Activated T-helper 1 cell treated with Interleukin-2 at 50 U/mL for 16 hours (primary cell): ENCODE data around the gene EFEMP2.

Experiments
- DNase-seq: peaks from one replicate; pipeline ENCODE4 v3.0.0-alpha.2; 2020; ENCODE audit warnings: low read depth

Gene EFEMP2

GRCh38 chr11:65885231-65885630 lies 12.6 kb upstream of the EFEMP2 start:
- no peak for DNase-seq

DNA sequence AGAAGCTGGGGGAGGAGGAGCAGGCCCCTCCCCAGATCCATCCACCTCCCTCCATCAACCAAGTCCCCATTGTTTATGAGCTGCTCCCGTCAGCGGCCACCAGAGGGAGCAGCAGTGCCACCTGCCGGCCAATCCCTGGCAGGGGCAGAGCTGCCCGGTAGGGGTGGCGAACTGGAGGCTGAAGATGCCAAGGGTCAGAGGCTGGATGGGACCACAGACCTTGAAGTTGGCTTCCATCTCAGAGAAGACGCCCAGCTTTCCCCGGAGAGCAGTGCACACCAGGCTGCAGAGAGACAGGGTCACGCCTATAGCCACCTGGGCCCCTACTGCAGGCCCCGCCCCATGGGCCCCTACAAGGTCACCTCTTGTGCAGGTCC lies 12.1 kb upstream of the EFEMP2 start:
- peak; percentile 72 for DNase-seq

GRCh38 chr11:65883786-65884715 lies 11.5 kb upstream of the EFEMP2 start:
- DNase-seq, result no peak

GRCh38 chr11:65883058-65883761 lies 10.6 kb upstream of the EFEMP2 start:
- no peak for DNase-seq

GRCh38 chr11:65882120-65883057 lies 9.8 kb upstream of the EFEMP2 start:
- DNase-seq, result no peak

DNA sequence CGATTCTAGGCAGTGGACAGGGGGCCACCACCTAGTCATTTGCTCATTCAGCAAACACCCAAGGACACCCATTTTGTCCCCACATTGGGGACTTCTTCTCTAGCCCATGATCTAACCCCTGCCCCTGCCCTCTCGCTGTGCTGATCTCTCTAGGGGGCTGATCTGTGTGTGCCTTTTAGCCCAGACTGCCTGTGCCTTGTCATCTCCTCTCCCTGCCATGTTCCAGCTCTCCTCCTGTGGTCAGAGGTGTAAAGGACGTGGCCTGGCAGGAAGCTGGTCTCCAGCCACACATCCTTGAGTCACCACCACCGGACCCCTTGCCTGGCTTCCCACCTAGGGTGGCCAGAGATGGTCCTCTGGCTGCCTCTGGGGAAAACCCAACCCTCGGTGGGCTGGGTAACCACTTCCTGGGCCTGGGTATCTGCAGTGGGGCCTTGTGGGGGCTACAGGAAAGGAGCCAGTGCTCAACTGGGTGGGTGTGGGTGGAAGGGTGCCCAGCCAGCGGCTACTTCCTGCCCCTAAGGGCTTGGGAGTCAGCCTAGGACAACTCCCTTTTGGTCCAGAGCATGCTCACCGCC lies 8.3 kb upstream of the EFEMP2 start:
- DNase-seq, result no peak

DNA sequence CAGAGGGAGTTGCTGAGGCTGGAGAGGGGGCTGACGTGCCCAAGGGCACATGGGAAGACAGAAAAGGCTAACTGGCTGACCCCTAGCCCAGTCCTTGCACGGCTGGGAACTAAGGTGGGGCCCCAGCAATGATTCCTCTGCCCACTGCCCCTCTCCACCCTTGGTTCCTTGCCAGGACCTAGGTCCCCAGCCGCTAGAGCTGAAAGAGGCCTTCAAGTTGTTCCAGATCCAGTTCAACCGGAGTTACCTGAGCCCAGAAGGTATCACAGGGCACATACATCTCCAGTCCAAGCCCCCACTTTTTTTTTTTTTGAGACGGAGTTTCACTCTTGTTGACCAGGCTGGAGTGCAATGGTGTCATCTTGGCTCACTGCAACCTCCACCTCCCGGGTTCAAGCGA lies 7.4 kb upstream of the EFEMP2 start:
- DNase-seq, result no peak

DNA sequence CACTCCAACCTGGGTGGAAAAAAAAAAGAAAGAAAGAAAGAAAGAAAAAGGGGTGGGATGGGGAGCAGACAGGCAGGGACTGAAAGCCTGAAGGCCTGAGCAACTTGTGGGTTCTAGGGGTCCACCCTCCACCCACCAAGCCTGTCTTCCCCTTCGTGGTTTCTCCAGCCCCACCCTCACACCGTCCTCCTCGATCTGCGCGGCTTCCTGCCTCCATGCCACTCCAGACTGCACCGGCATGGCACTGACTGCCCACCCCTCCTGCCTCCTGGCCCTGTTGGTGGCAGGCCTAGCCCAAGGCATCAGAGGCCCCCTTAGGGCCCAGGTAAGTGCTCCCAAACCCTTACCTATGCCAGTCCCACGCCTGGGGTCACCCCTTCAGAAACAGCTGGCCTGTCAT lies 7.0 kb upstream of the EFEMP2 start, which contains the start of gene CTSW:
Gene CTSW, plus strand, starts transcription at position 221 of the 400 bp plus-strand sequence. Its CDS starts 18 bp downstream, at position 239.
- no peak for DNase-seq

DNA sequence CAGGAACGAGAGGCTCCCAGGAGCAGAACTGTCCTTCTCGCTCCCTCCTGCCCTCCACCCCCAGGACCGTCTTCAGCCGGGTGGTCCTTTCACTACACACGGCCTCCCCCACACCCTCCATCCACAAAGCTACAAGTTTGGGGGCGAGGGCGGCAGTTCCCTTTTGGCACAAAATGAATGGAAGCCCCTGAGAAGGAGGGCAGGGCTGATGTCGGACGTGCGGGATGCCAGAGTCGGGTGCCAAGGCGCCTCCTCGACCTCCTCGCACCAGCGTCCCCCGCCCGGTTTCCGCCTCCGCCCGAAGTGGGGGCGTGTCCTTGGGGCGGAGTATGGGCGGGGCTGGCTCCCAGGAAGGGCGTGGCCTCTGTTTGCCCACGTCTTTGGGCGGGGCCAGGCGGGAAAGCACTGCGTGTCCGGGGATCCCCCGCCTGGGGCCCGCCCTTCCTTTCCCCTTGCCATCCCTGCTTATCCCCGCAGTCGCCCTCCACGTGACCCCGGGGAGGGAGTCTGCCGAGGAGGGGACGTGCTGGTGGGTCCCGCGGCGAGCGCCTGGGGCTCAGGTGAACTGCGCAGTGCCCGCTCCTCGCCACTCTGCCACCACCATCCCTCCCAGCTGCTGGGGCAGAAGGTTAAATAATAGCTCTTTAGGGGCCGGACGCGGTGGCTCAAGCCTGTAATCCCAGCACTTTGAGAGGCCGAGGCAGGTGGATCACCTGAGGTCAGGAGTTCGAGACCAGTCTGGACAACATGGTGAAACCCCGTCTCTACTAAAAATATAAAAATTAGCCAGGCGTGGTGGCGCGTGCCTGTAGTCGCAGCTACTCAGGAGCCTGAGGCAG lies 937 bp upstream of the EFEMP2 start:
- DNase-seq, result peak; percentile 96

GRCh38 chr11:65871811-65872548 lies 620 bp downstream of the EFEMP2 start:
- DNase-seq, result no peak

- DNase-seq, result no peak
These were observed 1.6 kb downstream of the EFEMP2 start for GRCh38 chr11:65870706-65871681.

DNA sequence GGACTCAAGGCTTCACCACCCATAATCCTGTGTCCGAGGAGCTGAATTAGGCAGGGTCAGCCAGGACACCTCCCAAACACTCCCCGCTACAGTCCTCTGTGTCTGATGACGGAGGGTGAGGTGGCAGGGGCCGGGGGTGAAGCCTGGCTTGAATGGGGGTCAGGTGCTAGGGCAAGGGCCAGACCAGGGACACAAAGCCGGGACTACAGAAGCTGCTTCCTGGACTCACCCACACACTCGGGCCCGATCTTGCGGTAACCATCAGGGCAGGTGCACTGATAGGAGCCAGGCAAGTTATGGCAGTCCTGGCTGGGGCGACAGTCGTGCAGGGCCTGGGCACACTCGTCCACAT lies 2.3 kb downstream of the EFEMP2 start:
- DNase-seq, result no peak

- DNase-seq, result no peak
These were observed 2.8 kb downstream of the EFEMP2 start for GRCh38 chr11:65869643-65870306.

- DNase-seq, result no peak
These were observed 3.7 kb downstream of the EFEMP2 start for GRCh38 chr11:65868907-65869306.

- DNase-seq, result no peak
These were observed 4.4 kb downstream of the EFEMP2 start for GRCh38 chr11:65868076-65868667.

- no peak for DNase-seq
These were observed 5.1 kb downstream of the EFEMP2 start for GRCh38 chr11:65867284-65868071.
